WTC11 (cell line): ENCODE results near the gene FRMD4A. TPM values are rescaled to one million over a fixed set of nuclear protein-coding genes. Genes with fewer than 3 reads are reported as not detected.

Experiments
- ATAC-seq: fragments of 200-7000 bp; cut with Tn5 transposase; 2 replicates; pipeline ENCODE4 v1.10.0; 2021; ENCODE audit warnings: mild to moderate bottlenecking, moderate library complexity
- CTCF ChIA-PET: fragments of 300-600 bp; sonication (Branson Sonifier 250); formaldehyde crosslinking; loops from one replicate; lab custom pipeline; 2021; ENCODE audit warnings: antibody characterized with exemption; lab: Charles Lee
- POLR2A ChIA-PET: fragments of 350-600 bp; sonication (Branson Sonifier 250); formaldehyde crosslinking; loops from one replicate; lab custom pipeline; 2021; ENCODE audit warnings: antibody characterized with exemption; lab: Charles Lee
- DNase-seq: peaks from one replicate; pipeline ENCODE4 v3.0.0; 2021; ENCODE audit warnings: low spot score
- H3K27ac Mint-ChIP-seq: 2 replicates; pipeline ENCODE4 v1.8.0; 2021; ENCODE audit warnings: mixed read lengths
- H3K27me3 Mint-ChIP-seq: 2 replicates; pipeline ENCODE4 v1.8.0; 2021; ENCODE audit warnings: low read depth, mild to moderate bottlenecking, moderate library complexity, mixed read lengths
- H3K36me3 Mint-ChIP-seq: 2 replicates; pipeline ENCODE4 v1.8.0; 2021; ENCODE audit warnings: mixed read lengths
- H3K4me1 Mint-ChIP-seq: 2 replicates; pipeline ENCODE4 v1.8.0; 2022; ENCODE audit warnings: mixed read lengths
- H3K4me3 Mint-ChIP-seq: 2 replicates; pipeline ENCODE4 v1.8.0; 2021; ENCODE audit warnings: mild to moderate bottlenecking, moderate library complexity, mixed read lengths
- H3K9me3 Mint-ChIP-seq: 2 replicates; pipeline ENCODE4 v1.8.0; 2021; ENCODE audit warnings: mixed read lengths
- CBFB ChIP-seq: sonication (generic); formaldehyde crosslinking; IDR thresholded peaks from 2 replicates; pipeline ENCODE4 v1.8.1; 2022; ENCODE audit warnings: mild to moderate bottlenecking, low read depth, missing genetic modification reagents
- CREM ChIP-seq: sonication (generic); formaldehyde crosslinking; IDR thresholded peaks from 2 replicates; pipeline ENCODE4 v1.8.1; 2022; ENCODE audit warnings: mild to moderate bottlenecking, missing genetic modification reagents, moderate library complexity
- FOXP1 ChIP-seq: sonication (generic); formaldehyde crosslinking; IDR thresholded peaks from 2 replicates; pipeline ENCODE4 v1.8.0; 2022; ENCODE audit warnings: missing genetic modification reagents, mild to moderate bottlenecking, moderate library complexity, borderline replicate concordance
- GABPB1 ChIP-seq: sonication (generic); formaldehyde crosslinking; IDR thresholded peaks from 2 replicates; pipeline ENCODE4 v1.8.1; 2023; ENCODE audit warnings: mild to moderate bottlenecking, missing genetic modification reagents
- GRHL2 ChIP-seq: fragments of 250-450 bp; sonication (Bioruptor Pico); IDR thresholded peaks from 2 replicates; pipeline ENCODE4 v1.8.0; 2022; ENCODE audit warnings: mild to moderate bottlenecking, moderate library complexity; ENCODE audit not compliant: insufficient replicate concordance, severe bottlenecking
- MXD4 ChIP-seq: fragments of 250-450 bp; sonication (Bioruptor Pico); IDR thresholded peaks from 2 replicates; pipeline ENCODE4 v1.8.0; 2021; ENCODE audit warnings: mild to moderate bottlenecking, moderate library complexity, borderline replicate concordance
- NFE2L1 ChIP-seq: sonication (generic); formaldehyde crosslinking; IDR thresholded peaks from 2 replicates; pipeline ENCODE4 v1.8.1; 2023; ENCODE audit warnings: missing genetic modification reagents
- OVOL2 ChIP-seq: fragments of 250-450 bp; sonication (Bioruptor Pico); IDR thresholded peaks from 2 replicates; pipeline ENCODE4 v1.9.0; 2021; ENCODE audit warnings: mild to moderate bottlenecking, borderline replicate concordance
- TEAD4 ChIP-seq: sonication (generic); formaldehyde crosslinking; IDR thresholded peaks from 2 replicates; pipeline ENCODE4 v1.8.0; 2022; ENCODE audit warnings: mild to moderate bottlenecking, missing genetic modification reagents
- ZNF121 ChIP-seq: sonication (generic); formaldehyde crosslinking; IDR thresholded peaks from 2 replicates; pipeline ENCODE4 v1.8.0; 2023; ENCODE audit warnings: missing genetic modification reagents
- ZNF317 ChIP-seq: sonication (generic); formaldehyde crosslinking; IDR thresholded peaks from 2 replicates; pipeline ENCODE4 v1.8.1; 2023; ENCODE audit warnings: low read depth, mild to moderate bottlenecking, moderate library complexity, missing genetic modification reagents, borderline replicate concordance
- total RNA-seq: library from RNA; stranded (reverse); gene quantifications from 3 replicates; pipeline ENCODE4 v1.2.3, GENCODE V29; 2021
- TF ChIP-seq, protein P1 (sequence below): sonication (generic); formaldehyde crosslinking; conservative IDR thresholded peaks from 2 replicates; pipeline ENCODE4 v1.8.1; 2023; ENCODE audit warnings: mild to moderate bottlenecking, low read depth, missing genetic modification reagents, moderate library complexity
- TF ChIP-seq, protein P2 (sequence below): fragments of 200-600 bp; IDR thresholded peaks from 2 replicates; pipeline ENCODE4 v1.8.0; 2022; ENCODE audit warnings: antibody characterized with exemption
- TF ChIP-seq, protein P3 (sequence below): sonication (generic); formaldehyde crosslinking; IDR thresholded peaks from 2 replicates; pipeline ENCODE4 v1.8.0; 2022; ENCODE audit warnings: missing genetic modification reagents
- TF ChIP-seq, protein P4 (sequence below): sonication (generic); formaldehyde crosslinking; conservative IDR thresholded peaks from 2 replicates; pipeline ENCODE4 v1.8.1; 2022; ENCODE audit warnings: mild to moderate bottlenecking, missing genetic modification reagents
- TF ChIP-seq, protein P5 (sequence below): sonication (generic); formaldehyde crosslinking; IDR thresholded peaks from 2 replicates; pipeline ENCODE4 v1.8.1; 2023; ENCODE audit warnings: mild to moderate bottlenecking, missing genetic modification reagents, moderate library complexity
- TF ChIP-seq, protein P6 (sequence below): sonication (generic); formaldehyde crosslinking; IDR thresholded peaks from 2 replicates; pipeline ENCODE4 v1.8.0; 2023; ENCODE audit warnings: mild to moderate bottlenecking, missing genetic modification reagents

The FRMD4A gene
- total RNA-seq, 1 experiment from 2014 or later: 35.5 TPM

DNA sequence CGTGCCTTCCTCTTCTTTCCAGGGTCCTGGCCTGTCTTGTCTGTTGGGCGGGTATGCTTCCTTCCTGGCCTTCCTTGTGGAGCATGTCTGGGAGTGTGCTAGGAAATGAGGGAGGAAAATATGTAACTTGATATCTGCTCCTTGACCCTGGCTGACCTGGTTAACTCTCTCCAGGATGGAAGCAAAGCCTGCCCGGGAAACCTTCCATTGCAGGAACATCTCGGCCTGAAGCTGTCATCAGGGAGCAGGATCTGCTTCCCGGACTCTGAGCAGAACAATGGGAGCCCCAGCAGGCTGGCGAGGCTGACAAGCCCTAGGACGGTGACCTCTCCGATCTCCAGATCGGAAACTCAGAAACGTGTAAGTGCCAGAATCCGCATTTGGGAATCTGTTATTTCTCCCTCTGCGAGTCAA, 340.3 kb downstream of the FRMD4A start (continued):
- TF ChIP-seq CBFB (CRISPR knock-in tag): no peak
- no peak for TF ChIP-seq ZNF317 (CRISPR knock-in tag)
- TF ChIP-seq, protein P1, sequence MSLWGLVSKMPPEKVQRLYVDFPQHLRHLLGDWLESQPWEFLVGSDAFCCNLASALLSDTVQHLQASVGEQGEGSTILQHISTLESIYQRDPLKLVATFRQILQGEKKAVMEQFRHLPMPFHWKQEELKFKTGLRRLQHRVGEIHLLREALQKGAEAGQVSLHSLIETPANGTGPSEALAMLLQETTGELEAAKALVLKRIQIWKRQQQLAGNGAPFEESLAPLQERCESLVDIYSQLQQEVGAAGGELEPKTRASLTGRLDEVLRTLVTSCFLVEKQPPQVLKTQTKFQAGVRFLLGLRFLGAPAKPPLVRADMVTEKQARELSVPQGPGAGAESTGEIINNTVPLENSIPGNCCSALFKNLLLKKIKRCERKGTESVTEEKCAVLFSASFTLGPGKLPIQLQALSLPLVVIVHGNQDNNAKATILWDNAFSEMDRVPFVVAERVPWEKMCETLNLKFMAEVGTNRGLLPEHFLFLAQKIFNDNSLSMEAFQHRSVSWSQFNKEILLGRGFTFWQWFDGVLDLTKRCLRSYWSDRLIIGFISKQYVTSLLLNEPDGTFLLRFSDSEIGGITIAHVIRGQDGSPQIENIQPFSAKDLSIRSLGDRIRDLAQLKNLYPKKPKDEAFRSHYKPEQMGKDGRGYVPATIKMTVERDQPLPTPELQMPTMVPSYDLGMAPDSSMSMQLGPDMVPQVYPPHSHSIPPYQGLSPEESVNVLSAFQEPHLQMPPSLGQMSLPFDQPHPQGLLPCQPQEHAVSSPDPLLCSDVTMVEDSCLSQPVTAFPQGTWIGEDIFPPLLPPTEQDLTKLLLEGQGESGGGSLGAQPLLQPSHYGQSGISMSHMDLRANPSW (CRISPR knock-in tag): no peak
- TF ChIP-seq OVOL2 (CRISPR knock-in tag): no peak
- TF ChIP-seq ZNF121 (CRISPR knock-in tag): no peak
- TF ChIP-seq GABPB1 (CRISPR knock-in tag): no peak
- no peak for TF ChIP-seq MXD4 (CRISPR knock-in tag)
- TF ChIP-seq, protein P2, sequence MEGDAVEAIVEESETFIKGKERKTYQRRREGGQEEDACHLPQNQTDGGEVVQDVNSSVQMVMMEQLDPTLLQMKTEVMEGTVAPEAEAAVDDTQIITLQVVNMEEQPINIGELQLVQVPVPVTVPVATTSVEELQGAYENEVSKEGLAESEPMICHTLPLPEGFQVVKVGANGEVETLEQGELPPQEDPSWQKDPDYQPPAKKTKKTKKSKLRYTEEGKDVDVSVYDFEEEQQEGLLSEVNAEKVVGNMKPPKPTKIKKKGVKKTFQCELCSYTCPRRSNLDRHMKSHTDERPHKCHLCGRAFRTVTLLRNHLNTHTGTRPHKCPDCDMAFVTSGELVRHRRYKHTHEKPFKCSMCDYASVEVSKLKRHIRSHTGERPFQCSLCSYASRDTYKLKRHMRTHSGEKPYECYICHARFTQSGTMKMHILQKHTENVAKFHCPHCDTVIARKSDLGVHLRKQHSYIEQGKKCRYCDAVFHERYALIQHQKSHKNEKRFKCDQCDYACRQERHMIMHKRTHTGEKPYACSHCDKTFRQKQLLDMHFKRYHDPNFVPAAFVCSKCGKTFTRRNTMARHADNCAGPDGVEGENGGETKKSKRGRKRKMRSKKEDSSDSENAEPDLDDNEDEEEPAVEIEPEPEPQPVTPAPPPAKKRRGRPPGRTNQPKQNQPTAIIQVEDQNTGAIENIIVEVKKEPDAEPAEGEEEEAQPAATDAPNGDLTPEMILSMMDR: no peak
- TF ChIP-seq TEAD4 (CRISPR knock-in tag): no peak
- TF ChIP-seq NFE2L1 (CRISPR knock-in tag): no peak
- TF ChIP-seq, protein P3, sequence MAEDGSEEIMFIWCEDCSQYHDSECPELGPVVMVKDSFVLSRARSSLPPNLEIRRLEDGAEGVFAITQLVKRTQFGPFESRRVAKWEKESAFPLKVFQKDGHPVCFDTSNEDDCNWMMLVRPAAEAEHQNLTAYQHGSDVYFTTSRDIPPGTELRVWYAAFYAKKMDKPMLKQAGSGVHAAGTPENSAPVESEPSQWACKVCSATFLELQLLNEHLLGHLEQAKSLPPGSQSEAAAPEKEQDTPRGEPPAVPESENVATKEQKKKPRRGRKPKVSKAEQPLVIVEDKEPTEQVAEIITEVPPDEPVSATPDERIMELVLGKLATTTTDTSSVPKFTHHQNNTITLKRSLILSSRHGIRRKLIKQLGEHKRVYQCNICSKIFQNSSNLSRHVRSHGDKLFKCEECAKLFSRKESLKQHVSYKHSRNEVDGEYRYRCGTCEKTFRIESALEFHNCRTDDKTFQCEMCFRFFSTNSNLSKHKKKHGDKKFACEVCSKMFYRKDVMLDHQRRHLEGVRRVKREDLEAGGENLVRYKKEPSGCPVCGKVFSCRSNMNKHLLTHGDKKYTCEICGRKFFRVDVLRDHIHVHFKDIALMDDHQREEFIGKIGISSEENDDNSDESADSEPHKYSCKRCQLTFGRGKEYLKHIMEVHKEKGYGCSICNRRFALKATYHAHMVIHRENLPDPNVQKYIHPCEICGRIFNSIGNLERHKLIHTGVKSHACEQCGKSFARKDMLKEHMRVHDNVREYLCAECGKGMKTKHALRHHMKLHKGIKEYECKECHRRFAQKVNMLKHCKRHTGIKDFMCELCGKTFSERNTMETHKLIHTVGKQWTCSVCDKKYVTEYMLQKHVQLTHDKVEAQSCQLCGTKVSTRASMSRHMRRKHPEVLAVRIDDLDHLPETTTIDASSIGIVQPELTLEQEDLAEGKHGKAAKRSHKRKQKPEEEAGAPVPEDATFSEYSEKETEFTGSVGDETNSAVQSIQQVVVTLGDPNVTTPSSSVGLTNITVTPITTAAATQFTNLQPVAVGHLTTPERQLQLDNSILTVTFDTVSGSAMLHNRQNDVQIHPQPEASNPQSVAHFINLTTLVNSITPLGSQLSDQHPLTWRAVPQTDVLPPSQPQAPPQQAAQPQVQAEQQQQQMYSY: no peak

DNA sequence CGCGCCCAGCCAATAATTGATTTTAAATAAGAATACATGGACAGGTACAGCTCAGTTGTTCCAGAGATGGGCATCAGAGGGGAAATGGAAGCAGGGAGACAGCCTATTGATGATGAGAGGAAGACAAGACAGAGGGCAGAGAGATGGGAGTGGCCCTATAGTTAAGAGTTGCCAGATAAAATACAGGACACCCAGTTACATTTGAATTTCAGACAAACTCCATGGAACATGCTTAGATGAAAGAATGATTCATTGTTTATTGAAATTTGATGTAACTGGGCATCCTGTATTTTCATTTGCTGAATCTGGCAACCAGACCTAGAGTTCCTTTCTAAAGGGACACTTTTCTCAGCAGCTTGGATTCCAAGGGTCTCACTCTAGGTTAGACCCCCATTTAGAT, 341.1 kb downstream of the FRMD4A start:
- H3K27me3 Mint-ChIP-seq: no peaks in the 10 kb centered on the region
- CTCF ChIA-PET: no interaction called here
- TF ChIP-seq, protein P2: no peak
- no peak for TF ChIP-seq FOXP1 (CRISPR knock-in tag)
- TF ChIP-seq OVOL2 (CRISPR knock-in tag): no peak
- TF ChIP-seq CREM (CRISPR knock-in tag): no peak
- TF ChIP-seq, protein P4, sequence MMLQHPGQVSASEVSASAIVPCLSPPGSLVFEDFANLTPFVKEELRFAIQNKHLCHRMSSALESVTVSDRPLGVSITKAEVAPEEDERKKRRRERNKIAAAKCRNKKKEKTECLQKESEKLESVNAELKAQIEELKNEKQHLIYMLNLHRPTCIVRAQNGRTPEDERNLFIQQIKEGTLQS: no peak
- TF ChIP-seq, protein P5, sequence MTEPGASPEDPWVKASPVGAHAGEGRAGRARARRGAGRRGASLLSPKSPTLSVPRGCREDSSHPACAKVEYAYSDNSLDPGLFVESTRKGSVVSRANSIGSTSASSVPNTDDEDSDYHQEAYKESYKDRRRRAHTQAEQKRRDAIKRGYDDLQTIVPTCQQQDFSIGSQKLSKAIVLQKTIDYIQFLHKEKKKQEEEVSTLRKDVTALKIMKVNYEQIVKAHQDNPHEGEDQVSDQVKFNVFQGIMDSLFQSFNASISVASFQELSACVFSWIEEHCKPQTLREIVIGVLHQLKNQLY (CRISPR knock-in tag): no peak
- TF ChIP-seq GRHL2 (CRISPR knock-in tag): no peak
- TF ChIP-seq, protein P6, sequence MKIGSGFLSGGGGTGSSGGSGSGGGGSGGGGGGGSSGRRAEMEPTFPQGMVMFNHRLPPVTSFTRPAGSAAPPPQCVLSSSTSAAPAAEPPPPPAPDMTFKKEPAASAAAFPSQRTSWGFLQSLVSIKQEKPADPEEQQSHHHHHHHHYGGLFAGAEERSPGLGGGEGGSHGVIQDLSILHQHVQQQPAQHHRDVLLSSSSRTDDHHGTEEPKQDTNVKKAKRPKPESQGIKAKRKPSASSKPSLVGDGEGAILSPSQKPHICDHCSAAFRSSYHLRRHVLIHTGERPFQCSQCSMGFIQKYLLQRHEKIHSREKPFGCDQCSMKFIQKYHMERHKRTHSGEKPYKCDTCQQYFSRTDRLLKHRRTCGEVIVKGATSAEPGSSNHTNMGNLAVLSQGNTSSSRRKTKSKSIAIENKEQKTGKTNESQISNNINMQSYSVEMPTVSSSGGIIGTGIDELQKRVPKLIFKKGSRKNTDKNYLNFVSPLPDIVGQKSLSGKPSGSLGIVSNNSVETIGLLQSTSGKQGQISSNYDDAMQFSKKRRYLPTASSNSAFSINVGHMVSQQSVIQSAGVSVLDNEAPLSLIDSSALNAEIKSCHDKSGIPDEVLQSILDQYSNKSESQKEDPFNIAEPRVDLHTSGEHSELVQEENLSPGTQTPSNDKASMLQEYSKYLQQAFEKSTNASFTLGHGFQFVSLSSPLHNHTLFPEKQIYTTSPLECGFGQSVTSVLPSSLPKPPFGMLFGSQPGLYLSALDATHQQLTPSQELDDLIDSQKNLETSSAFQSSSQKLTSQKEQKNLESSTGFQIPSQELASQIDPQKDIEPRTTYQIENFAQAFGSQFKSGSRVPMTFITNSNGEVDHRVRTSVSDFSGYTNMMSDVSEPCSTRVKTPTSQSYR: no peak
- no peak for TF ChIP-seq TEAD4 (CRISPR knock-in tag)

More for the DNA sequence above, 341.1 kb downstream of the FRMD4A start:
- POLR2A ChIA-PET: no interaction called here
- H3K27ac Mint-ChIP-seq: no peak overlapping the region
- no peaks in the 10 kb centered on the region for H3K9me3 Mint-ChIP-seq
- H3K4me1 Mint-ChIP-seq: peaks cover 25% of the 10 kb centered on the region
- no peak for ATAC-seq
- H3K4me3 Mint-ChIP-seq: no peak overlapping the region
- H3K36me3 Mint-ChIP-seq: no peaks in the 10 kb centered on the region
- DNase-seq: no peak
